ENCODE results near the gene SH2D5.
A peak's percentile ranks its signal among the peaks of the same experiment; 100 is the strongest.

The SH2D5 gene

GRCh38 chr1:20732588-20733359 is at the start of gene SH2D5:
TSS of gene SH2D5 (minus strand) at chr1:20732703. CDS start at chr1:20728044, 4,659 bp downstream.
- DNase-seq: peak; percentile 83 to 85

- DNase-seq: no peak
Measured at GRCh38 chr1:20775700-20776099, 43.2 kb upstream of the SH2D5 start.

GRCh38 chr1:20771780-20772179 is 39.3 kb upstream of the SH2D5 start:
- no peak for DNase-seq

- DNase-seq: no peak
Measured at GRCh38 chr1:20770314-20771087, 38.0 kb upstream of the SH2D5 start.

GRCh38 chr1:20767271-20767670 is 34.8 kb upstream of the SH2D5 start:
- DNase-seq: no peak

GRCh38 chr1:20763417-20763816 is 30.9 kb upstream of the SH2D5 start:
- DNase-seq: no peak

- DNase-seq: no peak
Measured at GRCh38 chr1:20760322-20760721, 27.8 kb upstream of the SH2D5 start.

GRCh38 chr1:20753589-20753988 is 21.1 kb upstream of the SH2D5 start:
- DNase-seq: no peak

- no peak for DNase-seq
Measured at GRCh38 chr1:20751462-20751990, 19.0 kb upstream of the SH2D5 start.

- DNase-seq: no peak
Measured at GRCh38 chr1:20742671-20743070, 10.2 kb upstream of the SH2D5 start.

- DNase-seq: no peak
Measured at GRCh38 chr1:20740781-20741180, 8.3 kb upstream of the SH2D5 start.

- DNase-seq: no peak
Measured at GRCh38 chr1:20739225-20739624, 6.7 kb upstream of the SH2D5 start.

- no peak for DNase-seq
Measured at GRCh38 chr1:20735581-20736111, 3.1 kb upstream of the SH2D5 start.

- DNase-seq: no peak
Measured at GRCh38 chr1:20733360-20733975, 965 bp upstream of the SH2D5 start.

GRCh38 chr1:20732071-20732587 is 374 bp downstream of the SH2D5 start:
- DNase-seq: no peak

GRCh38 chr1:20731057-20731991 is 1.2 kb downstream of the SH2D5 start:
- no peak for DNase-seq

GRCh38 chr1:20730690-20731056 is 1.8 kb downstream of the SH2D5 start:
- DNase-seq: no peak

- no peak for DNase-seq
Measured at GRCh38 chr1:20729990-20730689, 2.4 kb downstream of the SH2D5 start.

GRCh38 chr1:20729155-20729931 is 3.2 kb downstream of the SH2D5 start:
- DNase-seq: no peak

GRCh38 chr1:20728371-20729154 is 3.9 kb downstream of the SH2D5 start:
- no peak for DNase-seq
